ENCODE data around the gene COL6A3.
"Not testable (repeated sequence)": the region's sequence is repeated elsewhere in the genome, so short reads cannot be mapped to it uniquely, and the experiment has no call there.

The COL6A3 gene

GRCh38 chr2:237379636-237380035, 34.3 kb downstream of the COL6A3 start:
- no peak for DNase-seq (ENCODE audit: low read depth)

GRCh38 chr2:237378650-237379049, 35.3 kb downstream of the COL6A3 start:
- DNase-seq (ENCODE audit: low read depth), result no peak

GRCh38 chr2:237374284-237375060, 39.5 kb downstream of the COL6A3 start:
- no peak for DNase-seq (ENCODE audit: low read depth)

GRCh38 chr2:237371856-237372255, 42.1 kb downstream of the COL6A3 start:
- DNase-seq (ENCODE audit: low read depth), result no peak

- no peak for DNase-seq (ENCODE audit: low read depth)
Measured at GRCh38 chr2:237365671-237366070, 48.3 kb downstream of the COL6A3 start.

GRCh38 chr2:237364655-237365054, 49.3 kb downstream of the COL6A3 start:
- DNase-seq (ENCODE audit: low read depth), result no peak

DNA sequence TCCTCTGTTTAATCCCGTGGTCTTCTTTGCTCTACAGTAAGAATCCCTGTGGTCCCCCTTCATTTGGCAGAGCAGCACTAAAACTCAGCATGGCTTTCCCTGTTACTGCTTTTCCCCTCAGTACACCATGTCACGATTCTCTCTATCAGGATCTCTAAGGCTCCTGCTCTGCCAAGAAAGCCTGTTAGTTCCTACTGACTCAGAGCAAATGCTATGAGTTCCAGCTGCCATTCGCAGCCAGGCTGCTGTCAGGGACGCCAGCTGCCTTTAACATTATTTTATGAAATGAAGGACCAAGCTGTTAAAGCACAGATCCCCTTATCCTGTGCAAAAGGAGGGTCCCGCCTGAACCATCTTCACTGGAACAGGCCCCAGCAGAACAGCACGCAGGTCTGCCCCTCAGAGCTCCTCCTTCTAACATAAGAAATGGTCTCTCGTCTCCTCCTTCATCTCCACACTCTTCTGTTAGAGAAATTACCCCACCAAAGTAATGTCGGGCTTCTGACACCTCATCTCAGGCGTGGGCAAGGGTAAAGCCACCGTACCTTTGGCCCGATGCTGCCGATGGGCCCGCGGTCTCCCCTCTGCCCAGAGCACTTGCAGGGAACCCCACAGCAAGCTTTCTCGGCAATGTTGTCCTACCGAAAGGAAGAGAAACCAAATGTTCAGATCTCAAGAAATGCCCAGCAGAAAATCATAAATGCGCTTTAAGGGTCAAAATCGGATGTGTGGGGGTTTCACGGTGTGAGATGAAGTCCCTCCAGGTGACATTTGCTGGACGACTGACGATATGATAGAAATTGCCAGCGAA, 52.6 kb downstream of the COL6A3 start:
- no peak for DNase-seq (ENCODE audit: low read depth)

DNA sequence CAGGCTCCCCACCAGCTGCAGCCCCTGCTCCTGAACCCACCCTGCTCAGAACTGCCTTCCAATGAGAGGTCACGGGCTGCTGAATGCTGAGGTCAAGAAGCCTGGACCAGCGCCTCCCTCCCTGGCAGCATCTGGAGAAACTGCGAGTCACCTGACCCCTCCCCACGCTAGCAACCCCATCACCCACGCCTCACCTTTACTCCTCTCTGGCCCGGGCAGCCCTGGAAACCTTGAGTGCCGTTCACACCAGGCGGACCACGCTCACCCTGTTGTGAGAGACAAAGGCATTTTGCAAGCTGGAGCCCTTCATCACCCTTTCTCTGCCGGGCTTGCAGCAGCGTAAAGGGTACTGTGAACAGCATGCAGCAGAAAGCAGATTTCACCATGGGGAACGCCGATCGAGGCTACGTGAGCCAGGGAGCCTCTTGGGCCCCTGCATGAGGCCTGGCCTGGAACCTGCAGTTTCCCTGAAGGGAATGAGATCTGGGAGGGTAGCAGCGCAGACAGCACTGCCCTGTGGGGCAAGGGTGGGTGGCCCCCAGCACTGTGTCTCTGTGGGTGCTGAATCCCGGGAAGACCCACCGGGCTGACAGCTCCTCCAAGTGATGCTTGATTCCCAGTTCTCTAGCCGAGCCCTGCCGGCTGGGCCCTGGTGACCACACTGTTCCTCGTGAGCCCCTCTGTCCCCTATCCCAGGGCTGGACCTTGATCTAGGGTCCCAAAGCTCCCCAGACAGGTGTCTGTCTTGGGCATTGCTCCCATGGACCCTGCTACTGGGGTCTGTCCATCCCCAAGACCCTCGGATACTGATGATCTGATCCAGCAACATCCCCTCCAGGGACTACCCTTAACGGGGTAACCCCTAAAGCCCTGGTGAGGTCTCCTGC, 53.8 kb downstream of the COL6A3 start:
- no peak for DNase-seq (ENCODE audit: low read depth)

DNA sequence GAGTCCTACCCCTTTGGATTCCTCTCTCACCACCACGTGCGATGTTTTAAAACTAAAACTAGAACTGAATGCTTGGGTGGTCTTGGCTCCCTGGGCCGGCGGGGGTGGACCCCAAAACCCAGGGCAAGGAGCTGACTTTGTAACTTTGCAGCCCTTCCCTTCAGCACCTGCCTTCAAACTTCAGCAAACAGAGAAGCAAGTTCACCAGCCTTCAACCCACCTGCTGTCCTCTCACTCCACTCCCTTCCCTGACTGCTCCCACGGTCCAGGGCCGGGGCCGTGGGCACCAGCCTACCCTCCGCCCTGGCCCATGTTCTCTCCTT, 54.5 kb downstream of the COL6A3 start:
- DNase-seq (ENCODE audit: low read depth), result no peak

DNA sequence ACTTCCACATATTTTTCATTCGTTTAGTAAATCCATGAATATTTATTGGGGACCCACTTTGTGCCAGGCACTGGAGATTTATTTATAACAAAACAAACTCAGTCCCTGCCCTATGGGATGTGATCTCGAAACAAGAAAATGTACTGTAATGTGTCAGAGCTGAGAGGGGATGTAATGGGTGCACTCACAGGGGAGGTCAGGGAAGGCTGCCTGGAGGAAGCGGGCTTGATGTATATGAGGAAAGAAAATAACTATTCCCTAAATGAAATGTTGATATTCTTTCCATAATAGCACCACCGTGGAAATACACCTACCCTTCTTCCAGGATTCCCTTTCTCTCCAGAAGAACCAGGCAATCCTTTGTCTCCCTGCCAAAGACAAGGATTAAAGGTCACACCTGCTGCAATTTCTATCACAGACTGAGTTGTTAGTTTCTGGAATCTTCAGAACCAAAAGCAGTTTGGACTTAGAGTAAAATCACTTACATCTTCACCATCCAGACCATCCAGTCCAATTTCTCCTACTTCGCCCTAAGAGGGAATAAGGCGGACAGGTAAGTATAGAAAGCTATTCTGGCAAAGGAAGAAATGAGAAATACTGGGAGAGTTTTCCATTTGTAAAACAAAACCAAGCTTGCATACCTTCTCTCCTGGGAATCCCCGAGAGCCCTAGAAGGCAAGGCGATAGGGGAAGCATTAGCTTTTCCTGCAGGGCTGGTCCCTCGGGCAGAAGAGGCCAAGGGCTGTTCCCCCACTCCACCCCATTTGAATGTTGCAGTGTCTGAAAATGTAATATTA, 55.0 kb downstream of the COL6A3 start:
- DNase-seq (ENCODE audit: low read depth), result no peak

DNA sequence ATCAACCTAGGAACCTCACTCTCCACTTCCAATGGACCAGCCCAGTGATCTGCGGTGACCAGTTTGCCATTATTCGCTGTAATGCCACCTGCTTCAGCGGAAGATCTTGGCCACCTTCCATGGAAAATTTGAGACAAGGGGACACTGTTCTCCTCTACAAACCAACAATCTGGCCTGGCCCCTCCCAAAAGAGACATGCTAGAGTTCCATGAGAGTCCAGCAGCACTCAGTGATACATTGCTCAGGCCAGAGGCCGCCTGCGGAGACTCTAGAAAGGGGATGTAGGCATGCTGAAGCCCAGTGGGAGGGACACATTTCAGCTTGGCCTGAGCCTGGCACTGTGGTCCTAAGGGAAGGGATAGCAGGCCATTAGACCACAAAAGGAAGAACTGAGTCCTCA, 58.3 kb downstream of the COL6A3 start:
- DNase-seq (ENCODE audit: low read depth), result no peak

DNA sequence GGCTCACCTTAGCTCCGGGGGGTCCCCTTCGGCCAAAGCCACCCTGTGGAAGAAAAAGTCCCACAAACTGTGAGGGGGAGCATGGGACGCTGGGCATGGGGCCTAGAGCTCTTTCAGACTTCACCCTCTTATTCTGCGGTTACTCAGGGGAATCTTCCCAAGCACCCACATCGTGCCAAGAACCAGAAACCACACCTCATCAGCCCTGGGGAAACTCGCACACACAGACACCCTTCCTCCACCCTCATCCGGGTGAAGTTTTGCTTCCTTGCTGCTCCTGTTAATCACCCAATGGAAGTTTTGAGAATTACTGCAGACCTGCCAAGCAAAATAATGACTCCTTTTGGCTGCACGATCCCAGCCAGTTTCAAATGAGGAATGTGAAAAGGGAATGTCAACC, 59.1 kb downstream of the COL6A3 start:
- DNase-seq (ENCODE audit: low read depth), result no peak

GRCh38 chr2:237354172-237354571, 59.8 kb downstream of the COL6A3 start:
- DNase-seq (ENCODE audit: low read depth), result not testable (repeated sequence)

- no peak for DNase-seq (ENCODE audit: low read depth)
Measured at GRCh38 chr2:237353215-237353614, 60.7 kb downstream of the COL6A3 start.

DNA sequence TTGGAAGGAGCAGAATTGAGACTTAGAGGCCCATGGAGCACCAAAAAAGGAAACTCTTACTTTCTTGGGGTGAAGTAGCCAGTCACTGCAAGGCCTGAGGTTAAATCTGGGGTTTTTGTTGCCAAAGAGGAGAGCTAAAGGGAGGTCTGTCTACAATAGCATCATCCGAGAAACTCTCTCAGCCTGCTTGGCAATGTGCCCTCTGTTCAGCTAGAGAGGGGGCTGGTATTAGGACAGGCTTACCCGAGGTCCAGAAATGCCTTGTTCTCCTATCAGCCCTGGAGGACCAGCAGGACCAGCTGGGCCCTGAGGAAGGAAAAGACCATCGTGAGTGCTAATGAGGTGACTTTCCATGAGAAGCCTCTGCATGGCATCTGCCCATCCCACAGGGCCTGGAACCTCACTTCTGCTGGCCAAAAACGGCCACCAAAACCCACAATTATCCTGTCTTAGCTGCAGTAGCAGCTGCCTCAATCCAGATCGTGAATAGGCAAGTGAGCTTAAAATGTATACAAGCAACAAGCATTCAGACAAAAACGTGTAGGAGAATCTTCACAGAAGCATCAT, 61.6 kb downstream of the COL6A3 start:
- no peak for DNase-seq (ENCODE audit: low read depth)

- DNase-seq (ENCODE audit: low read depth), result no peak
Measured at GRCh38 chr2:237351796-237352195, 62.2 kb downstream of the COL6A3 start.

DNA sequence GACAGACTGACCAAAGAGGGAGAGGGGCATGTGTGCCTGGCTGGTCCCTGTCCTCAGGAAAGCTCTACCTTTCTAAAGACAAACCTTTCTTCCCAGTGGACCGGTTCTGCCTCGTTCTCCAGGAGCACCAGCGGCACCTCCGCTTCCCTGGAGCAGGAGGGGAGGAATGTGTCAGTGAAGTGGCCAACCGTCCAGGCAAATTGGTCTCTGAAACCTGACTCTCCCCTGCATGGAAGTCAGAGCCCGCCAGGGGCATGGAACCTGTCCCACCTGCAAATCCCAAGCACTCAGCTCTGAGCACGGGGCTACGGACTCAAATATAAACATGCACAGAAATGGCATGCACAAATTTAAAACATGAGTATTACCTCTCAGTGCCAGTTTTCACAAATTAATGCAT, 62.9 kb downstream of the COL6A3 start:
- DNase-seq (ENCODE audit: low read depth), result no peak

- no peak for DNase-seq (ENCODE audit: low read depth)
Measured at GRCh38 chr2:237350597-237350996, 63.4 kb downstream of the COL6A3 start.

DNA sequence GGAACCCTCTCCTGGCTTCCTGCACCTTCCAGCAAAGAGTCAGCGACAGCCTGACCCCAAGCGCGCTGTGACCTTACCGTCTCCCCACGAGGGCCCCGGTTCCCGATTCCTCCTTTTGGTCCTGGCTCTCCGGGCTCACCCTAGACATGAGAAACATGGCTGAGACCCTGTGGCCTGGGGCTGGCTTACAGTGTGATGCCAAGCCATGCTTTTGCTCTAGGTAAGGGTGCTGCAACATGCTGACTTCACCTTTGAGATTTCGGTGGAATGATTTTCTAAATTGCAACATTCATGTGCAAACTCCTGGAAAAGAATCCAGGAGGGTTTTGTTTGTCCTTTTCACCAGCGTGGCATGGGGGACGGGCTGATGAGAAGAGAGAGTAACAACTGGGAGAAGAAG, 63.9 kb downstream of the COL6A3 start:
- DNase-seq (ENCODE audit: low read depth), result no peak

DNA sequence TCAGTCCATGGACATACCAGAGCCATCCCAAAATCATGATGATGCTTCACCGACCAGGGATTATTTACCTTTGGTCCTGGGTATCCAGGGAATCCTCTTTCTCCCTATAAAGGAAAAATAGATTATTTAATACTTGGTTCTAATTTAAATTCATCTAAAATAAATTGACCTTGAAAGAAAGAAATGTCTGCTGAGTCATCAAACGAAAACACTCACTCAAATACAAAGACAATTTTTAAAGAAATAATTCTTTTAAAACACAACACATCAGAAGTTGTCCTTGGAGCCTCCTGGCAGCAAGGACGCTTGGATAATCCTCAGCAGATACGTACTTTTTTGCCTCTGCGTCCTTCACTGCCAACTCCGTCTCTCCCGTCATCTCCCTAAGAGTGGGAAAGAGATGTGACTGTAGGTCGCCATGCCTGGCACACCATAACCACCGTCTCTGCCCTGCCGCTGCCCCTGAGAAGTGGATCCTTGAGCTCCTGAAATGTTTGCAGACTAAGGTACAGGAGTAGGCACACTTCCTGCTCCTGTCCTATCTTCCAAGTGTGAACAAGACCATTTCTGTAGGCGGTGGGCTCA, 65.6 kb downstream of the COL6A3 start:
- DNase-seq (ENCODE audit: low read depth), result no peak
